ENCODE results near the gene TBC1D1.

- TF ChIP-seq POLR2AphosphoS5 (IDR thresholded peaks at IDR 0.05; ENCODE audit: low read depth, low read length) (no peak), POLR2A (IDR thresholded peaks at IDR 0.05; ENCODE audit: low read depth, low read length) (no peak)
Measured at GRCh38 chr4:38065900-38066299, 175.0 kb downstream of the TBC1D1 start.
